Tibial nerve (tissue), 4 donors: Measurements from ENCODE around the gene ZBTB20. TPM values are rescaled to one million over a fixed set of nuclear protein-coding genes. Genes with fewer than 3 reads are reported as not detected.

ENCODE experiments used
- DNase-seq, 2 donors: peaks; one replicate each; pipeline ENCODE4 v3.0.0-alpha.2; 2019; ENCODE audit warnings: low spot score in 2 of 2
- H3K27ac ChIP-seq, 4 donors: fragments of 200-600 bp; sonication (generic) in 3 of 4; one replicate each; pipeline ENCODE4 v1.5.1; 2017 to 2019; ENCODE audit warnings: mild to moderate bottlenecking in 1 of 4
- H3K27me3 ChIP-seq, 2 donors: fragments of 200-600 bp; sonication (generic) in 1 of 2; one replicate each; pipeline versions ENCODE4 v1.5.1 to v1.6.0; 2017 to 2019
- H3K36me3 ChIP-seq, 3 donors: fragments of 200-600 bp; sonication (generic); one replicate each; pipeline ENCODE4 v1.5.1; 2018 to 2019
- H3K4me1 ChIP-seq, 4 donors: fragments of 200-600 bp; sonication (generic) in 3 of 4; one replicate each; pipeline ENCODE4 v1.5.1; 2017 to 2019
- H3K4me3 ChIP-seq, 4 donors: fragments of 200-600 bp; sonication (generic) in 3 of 4; one replicate each; pipeline ENCODE4 v1.5.1; 2017 to 2019; ENCODE audit warnings: mild to moderate bottlenecking in 1 of 4, moderate library complexity in 1 of 4
- H3K9me3 ChIP-seq, 4 donors: fragments of 200-600 bp; sonication (generic) in 3 of 4; one replicate each; pipeline ENCODE4 v1.5.1; 2017 to 2019
- EP300 ChIP-seq, 2 donors: sonication (generic); formaldehyde crosslinking; IDR thresholded peaks; one replicate each; pipeline ENCODE4 v1.6.1; 2017; ENCODE audit warnings: antibody characterized with exemption in 2 of 2, mild to moderate bottlenecking in 1 of 2
- POLR2A ChIP-seq, 2 donors: fragments of 450-650 bp; IDR thresholded peaks; one replicate each; pipeline ENCODE4 v1.6.1; 2017; ENCODE audit warnings: antibody characterized with exemption in 2 of 2, mild to moderate bottlenecking in 2 of 2, moderate library complexity in 2 of 2
- WGBS, 2 donors: methylation state at CpG; one replicate each; pipeline ENCODE4 v1.1.5; 2018; 5-methylcytosine and 5-hydroxymethylcytosine counted together
- total RNA-seq, 4 donors: library from RNA; depleted of rRNA; stranded (reverse); fragments of >200 nt; gene quantifications; one replicate each; pipeline ENCODE4 v1.1.0, GENCODE V29; 2016
- TF ChIP-seq, protein P1 (sequence below), 5 experiments: fragments of 200-600 bp in 3 of 5; fragments of 450-650 bp in 2 of 5; sonication (generic) in 3 of 5; IDR thresholded peaks; one replicate each; pipeline ENCODE4 v1.5.1; 2016 to 2019; ENCODE audit warnings: antibody characterized with exemption in 5 of 5, mild to moderate bottlenecking in 3 of 5, moderate library complexity in 2 of 5

ZBTB20 gene
- total RNA-seq, 4 donors from 2014 or later, result 63.3 to 127 (median 102) TPM

DNA sequence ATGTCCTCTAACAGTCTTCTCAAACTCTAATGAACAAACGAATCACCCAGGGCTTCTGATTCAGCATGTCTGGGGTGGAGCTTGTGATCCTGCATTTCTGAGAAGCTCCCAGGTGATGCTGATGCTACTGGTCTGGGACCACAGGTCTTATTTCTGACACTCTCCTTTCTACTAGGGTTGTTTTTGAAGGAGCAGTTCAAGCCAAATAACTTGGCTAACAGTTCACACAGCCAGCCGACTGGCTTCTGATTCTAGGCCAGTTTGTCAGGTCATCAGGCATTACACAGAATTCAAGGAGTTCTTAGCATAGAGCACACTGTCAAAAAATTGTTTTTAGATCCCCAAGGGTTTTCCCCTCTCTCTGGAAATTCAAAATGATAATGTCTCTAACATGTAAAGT is 752.5 kb downstream of the ZBTB20 start:
- TF ChIP-seq EP300 (IDR thresholded peaks at IDR 0.05) (no peak), POLR2A (IDR thresholded peaks at IDR 0.05) (no peak)
- TF ChIP-seq, protein P1, sequence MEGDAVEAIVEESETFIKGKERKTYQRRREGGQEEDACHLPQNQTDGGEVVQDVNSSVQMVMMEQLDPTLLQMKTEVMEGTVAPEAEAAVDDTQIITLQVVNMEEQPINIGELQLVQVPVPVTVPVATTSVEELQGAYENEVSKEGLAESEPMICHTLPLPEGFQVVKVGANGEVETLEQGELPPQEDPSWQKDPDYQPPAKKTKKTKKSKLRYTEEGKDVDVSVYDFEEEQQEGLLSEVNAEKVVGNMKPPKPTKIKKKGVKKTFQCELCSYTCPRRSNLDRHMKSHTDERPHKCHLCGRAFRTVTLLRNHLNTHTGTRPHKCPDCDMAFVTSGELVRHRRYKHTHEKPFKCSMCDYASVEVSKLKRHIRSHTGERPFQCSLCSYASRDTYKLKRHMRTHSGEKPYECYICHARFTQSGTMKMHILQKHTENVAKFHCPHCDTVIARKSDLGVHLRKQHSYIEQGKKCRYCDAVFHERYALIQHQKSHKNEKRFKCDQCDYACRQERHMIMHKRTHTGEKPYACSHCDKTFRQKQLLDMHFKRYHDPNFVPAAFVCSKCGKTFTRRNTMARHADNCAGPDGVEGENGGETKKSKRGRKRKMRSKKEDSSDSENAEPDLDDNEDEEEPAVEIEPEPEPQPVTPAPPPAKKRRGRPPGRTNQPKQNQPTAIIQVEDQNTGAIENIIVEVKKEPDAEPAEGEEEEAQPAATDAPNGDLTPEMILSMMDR (IDR thresholded peaks at IDR 0.05), result no peak
- H3K4me3 ChIP-seq, result no peak overlapping the region
- peaks cover 0 to 45% (median 0%) of the 10 kb centered on the region in 4 donors for H3K4me1 ChIP-seq
- no peaks in the 10 kb centered on the region for H3K27me3 ChIP-seq
- no peaks in the 10 kb centered on the region for H3K36me3 ChIP-seq
- no peak for DNase-seq
- 40 to 49% methylated on average over 2 of the region's 2 CpGs for WGBS, 2 donors
- no peaks in the 10 kb centered on the region for H3K9me3 ChIP-seq
- H3K27ac ChIP-seq, result no peak overlapping the region

DNA sequence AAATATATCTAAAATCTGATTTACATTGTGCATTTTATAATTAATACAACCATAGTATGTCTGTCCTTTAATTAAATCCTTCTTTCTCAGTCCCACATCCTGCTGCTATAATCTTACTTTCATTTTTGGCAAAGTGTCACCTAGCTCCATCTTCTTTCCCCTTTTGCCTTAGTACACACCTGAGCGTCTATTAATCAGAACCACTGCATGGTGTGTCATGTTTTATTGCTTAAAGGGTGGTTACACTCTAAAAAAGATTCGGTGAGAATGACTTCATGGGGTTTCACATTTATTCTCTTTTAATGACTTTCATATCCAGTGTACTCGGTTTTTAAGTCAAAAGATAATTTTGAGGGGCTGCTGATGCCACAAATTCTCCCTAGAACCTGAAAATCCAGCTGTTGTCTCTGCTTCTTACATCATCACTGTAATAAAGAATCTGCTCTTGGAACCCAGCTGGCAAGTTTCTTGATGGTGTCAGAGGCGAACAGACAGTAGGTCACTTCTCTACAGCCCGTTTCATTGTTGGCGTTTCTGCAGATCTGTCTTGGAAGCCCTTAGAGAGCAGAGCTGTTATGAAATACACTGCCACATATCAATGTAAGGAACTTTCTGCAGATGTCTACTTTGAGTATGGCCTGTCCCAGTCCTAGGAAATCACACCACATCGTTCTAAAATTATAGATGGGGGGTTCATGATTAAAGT is 753.6 kb downstream of the ZBTB20 start:
- Histone ChIP-seq H3K4me3 (no peak overlapping the region), H3K9me3 (no peaks in the 10 kb centered on the region), H3K36me3 (peaks cover 0 to 7% (median 0%) of the 10 kb centered on the region in 3 donors), H3K4me1 (peaks cover 0 to 45% (median 0%) of the 10 kb centered on the region in 4 donors), H3K27ac (no peak overlapping the region), H3K27me3 (no peaks in the 10 kb centered on the region)
- 60 to 63% methylated on average over 7 of the region's 7 CpGs for WGBS, 2 donors
- no peak for DNase-seq
- TF ChIP-seq POLR2A (IDR thresholded peaks at IDR 0.05) (no peak), EP300 (IDR thresholded peaks at IDR 0.05) (no peak)
- TF ChIP-seq, protein P1 (IDR thresholded peaks at IDR 0.05), result no peak

DNA sequence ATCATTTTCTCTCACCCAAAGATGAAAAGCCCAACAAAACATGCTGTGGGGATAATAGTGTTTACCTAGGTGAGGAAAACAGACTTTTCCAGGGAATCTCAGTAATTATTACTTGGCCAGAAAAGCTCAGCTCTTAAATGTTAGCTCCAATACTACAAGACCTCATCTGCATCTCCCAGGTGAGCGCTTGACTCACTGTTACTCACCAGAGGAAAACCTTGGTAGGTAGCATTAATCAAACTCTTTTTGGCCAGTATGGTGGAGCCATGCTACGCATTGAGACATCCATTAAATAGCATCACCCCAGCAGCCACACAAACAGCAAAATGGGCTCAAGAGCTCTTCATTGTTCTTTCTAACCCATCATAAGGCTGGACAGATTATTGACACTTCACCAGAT is 754.3 kb downstream of the ZBTB20 start:
- peaks cover 0 to 45% (median 0%) of the 10 kb centered on the region in 4 donors for H3K4me1 ChIP-seq
- no peak overlapping the region for H3K27ac ChIP-seq

DNA sequence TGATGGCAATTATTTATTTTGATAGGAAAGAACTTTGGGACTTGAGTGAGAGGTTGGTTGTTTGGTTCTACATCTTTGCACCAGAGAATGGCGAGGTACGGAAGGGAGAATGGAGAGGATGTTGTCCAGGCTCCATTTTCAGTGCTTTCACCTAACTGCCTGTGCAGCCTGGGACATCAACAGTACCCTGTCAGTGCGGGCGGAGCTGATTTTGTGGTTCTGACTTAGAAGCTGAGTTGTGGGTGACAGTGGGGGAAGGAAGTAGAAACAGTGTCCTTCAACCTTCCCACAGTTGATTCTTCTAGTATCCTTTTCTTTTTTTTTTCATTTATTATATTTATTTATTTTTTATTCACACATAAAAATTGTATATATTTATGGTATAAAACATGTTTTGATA is 757.9 kb downstream of the ZBTB20 start:
- Histone ChIP-seq H3K9me3 (no peaks in the 10 kb centered on the region), H3K36me3 (peaks cover 0 to 22% (median 0%) of the 10 kb centered on the region in 3 donors), H3K27me3 (no peaks in the 10 kb centered on the region), H3K27ac (no peak overlapping the region), H3K4me1 (peaks cover 0 to 29% (median 9%) of the 10 kb centered on the region in 4 donors), H3K4me3 (no peak overlapping the region)
- DNase-seq, result no peak
- 92 to 93% methylated on average over 4 of the region's 4 CpGs for WGBS, 2 donors
- no peak for TF ChIP-seq POLR2A (IDR thresholded peaks at IDR 0.05)
- TF ChIP-seq, protein P1 (IDR thresholded peaks at IDR 0.05), result no peak
- TF ChIP-seq EP300 (IDR thresholded peaks at IDR 0.05), result no peak

More for the DNA sequence above, 754.3 kb downstream of the ZBTB20 start:
- 97 to 98% methylated on average over 2 of the region's 2 CpGs for WGBS, 2 donors
- Histone ChIP-seq H3K9me3 (no peaks in the 10 kb centered on the region), H3K4me3 (no peak overlapping the region), H3K27me3 (no peaks in the 10 kb centered on the region), H3K36me3 (peaks cover 0 to 13% (median 0%) of the 10 kb centered on the region in 3 donors)
- TF ChIP-seq POLR2A (IDR thresholded peaks at IDR 0.05), result no peak
- no peak for DNase-seq

DNA sequence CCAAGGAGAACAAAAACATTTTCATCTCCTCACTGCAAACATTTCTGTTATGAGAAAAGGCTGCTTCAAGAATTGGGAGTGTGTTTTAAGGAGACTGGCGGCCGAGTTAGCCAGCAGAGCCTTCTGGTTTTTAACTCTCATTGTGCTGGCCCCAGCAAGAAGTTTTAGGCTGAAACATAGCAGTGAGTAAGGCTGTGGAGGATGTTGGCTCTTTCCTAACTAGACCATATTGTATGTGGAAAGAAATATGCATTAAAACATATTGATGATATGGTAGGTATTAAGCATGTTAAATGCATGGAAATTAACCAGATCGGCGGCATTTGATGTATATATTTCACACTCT is 762.6 kb downstream of the ZBTB20 start:
- Histone ChIP-seq H3K4me1 (peaks cover 0 to 43% (median 25%) of the 10 kb centered on the region in 4 donors), H3K4me3 (peak overlapping the region in 3 of 4 donors; percentile 25 to 53 (median 43)), H3K36me3 (peaks cover 0 to 22% (median 0%) of the 10 kb centered on the region in 3 donors), H3K27ac (peak overlapping the region; percentile 55 to 94 (median 82)), H3K27me3 (no peaks in the 10 kb centered on the region), H3K9me3 (no peaks in the 10 kb centered on the region)
- TF ChIP-seq EP300 (IDR thresholded peaks at IDR 0.05) (no peak), POLR2A (IDR thresholded peaks at IDR 0.05) (no peak)
- TF ChIP-seq, protein P1 (IDR thresholded peaks at IDR 0.05), result no peak
- no peak for DNase-seq
- WGBS, 2 donors, result 40 to 41% methylated on average over 4 of the region's 4 CpGs
